GM19372 (cell line): ENCODE data around the gene MRPL51.
"Not testable (repeated sequence)": the region's sequence is repeated elsewhere in the genome, so short reads cannot be mapped to it uniquely, and the experiment has no call there.

Experiments
- ATAC-seq: cut with Tn5 transposase; IDR thresholded peaks from one replicate; pipeline ENCODE4 v1.9.1; 2021; ENCODE audit warnings: mild to moderate bottlenecking, low read depth, moderate library complexity; ENCODE audit not compliant: unreplicated experiment

Gene MRPL51

GRCh38 chr12:6532051-6532926 is 39.2 kb upstream of the MRPL51 start:
- ATAC-seq: no peak

- ATAC-seq: no peak
Observed at GRCh38 chr12:6530576-6531260, 37.7 kb upstream of the MRPL51 start.

- ATAC-seq: no peak
Observed at GRCh38 chr12:6529291-6529737, 36.3 kb upstream of the MRPL51 start.

- no peak for ATAC-seq
Observed at GRCh38 chr12:6528539-6529235, 35.6 kb upstream of the MRPL51 start.

- ATAC-seq: no peak
Observed at GRCh38 chr12:6527711-6528110, 34.6 kb upstream of the MRPL51 start.

GRCh38 chr12:6526766-6527525 is 33.9 kb upstream of the MRPL51 start:
- no peak for ATAC-seq

GRCh38 chr12:6526201-6526600 is 33.1 kb upstream of the MRPL51 start:
- ATAC-seq: no peak

- ATAC-seq: no peak
Observed at GRCh38 chr12:6524648-6525047, 31.6 kb upstream of the MRPL51 start.

- ATAC-seq: no peak
Observed at GRCh38 chr12:6523708-6524107, 30.6 kb upstream of the MRPL51 start.

- no peak for ATAC-seq
Observed at GRCh38 chr12:6522193-6522592, 29.1 kb upstream of the MRPL51 start.

GRCh38 chr12:6520186-6520585 is 27.1 kb upstream of the MRPL51 start:
- no peak for ATAC-seq

- no peak for ATAC-seq
Observed at GRCh38 chr12:6508087-6508486, 15.0 kb upstream of the MRPL51 start.

GRCh38 chr12:6507102-6507998 is 14.3 kb upstream of the MRPL51 start:
- no peak for ATAC-seq

GRCh38 chr12:6500466-6500865 is 7.4 kb upstream of the MRPL51 start:
- no peak for ATAC-seq

- ATAC-seq: not testable (repeated sequence)
Observed at GRCh38 chr12:6497291-6497690, 4.2 kb upstream of the MRPL51 start.

GRCh38 chr12:6494968-6495367 is 1.9 kb upstream of the MRPL51 start:
- no peak for ATAC-seq

- ATAC-seq: no peak
Observed at GRCh38 chr12:6494258-6494743, 1.2 kb upstream of the MRPL51 start.

GRCh38 chr12:6493497-6494257 is 615 bp upstream of the MRPL51 start, which contains the start of gene NCAPD2:
Gene NCAPD2, plus strand, starts transcription at chr12:6494102. Its CDS starts 997 bp downstream, at chr12:6495099.
- peak; percentile 91 for ATAC-seq
